ENCODE measurements around the gene TRPM3. TPM values are rescaled to one million over a fixed set of nuclear protein-coding genes. Genes with fewer than 3 reads are reported as not detected.

The TRPM3 gene
- total and polyA plus RNA-seq, 10 donors: 0.02 to 6.7 (median 1.6) TPM

DNA sequence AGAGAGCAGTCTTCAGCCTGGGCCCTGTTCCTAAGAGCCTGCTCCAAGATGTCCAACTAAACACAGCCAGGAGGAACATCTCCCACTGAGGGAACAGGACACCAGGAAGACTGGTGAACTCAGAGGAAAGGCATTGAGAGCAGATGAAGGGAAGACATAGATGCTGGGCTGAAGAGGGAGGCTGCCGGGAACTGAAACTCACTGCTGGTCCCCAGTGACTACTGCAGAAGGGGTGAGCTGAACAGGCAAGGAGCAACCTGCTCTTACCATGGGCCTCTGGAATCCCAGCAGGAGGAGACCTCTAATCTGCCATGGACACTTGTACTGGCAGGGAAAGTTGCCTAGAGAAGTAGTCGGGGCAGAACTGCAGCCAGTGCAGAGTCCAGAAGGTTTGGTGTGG is 95.7 kb downstream of the TRPM3 start:
- intact Hi-C loops (cut with DNase I; ENCODE audit: low total_unique reads): no loop called here
- WGBS, 5 donors: 64 to 90% (median 82%) methylated on average over 2 of the region's 2 CpGs

DNA sequence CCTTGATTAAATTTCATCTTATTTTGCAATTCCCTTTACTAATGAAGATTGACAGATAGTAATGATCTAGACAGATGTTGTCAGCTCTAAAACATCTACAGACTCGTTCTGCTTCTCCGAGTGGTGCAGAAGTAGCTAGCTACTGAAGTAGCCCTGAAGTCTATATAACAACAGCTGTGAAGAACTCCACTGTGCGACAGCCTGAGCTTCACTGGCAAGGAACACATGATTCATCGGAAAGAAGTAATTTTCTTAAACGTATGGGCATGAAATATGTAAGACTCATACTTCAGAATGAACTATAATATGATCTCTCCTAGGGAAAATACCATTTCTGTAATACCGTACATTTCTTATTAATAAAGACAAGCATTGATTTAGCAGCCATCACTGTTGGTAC is 96.2 kb downstream of the TRPM3 start:
- Histone ChIP-seq H3K9me3 (no peaks in the 10 kb centered on the region), H3K27me3 (replicated peaks in 1 of 7) (no peaks in the 10 kb centered on the region), H3K4me3 (no peak overlapping the region), H3K4me1 (no peaks in the 10 kb centered on the region), H3K27ac (no peak overlapping the region), H3K36me3 (no peaks in the 10 kb centered on the region)
- DNase-seq: no peak
- TF ChIP-seq, protein P1, sequence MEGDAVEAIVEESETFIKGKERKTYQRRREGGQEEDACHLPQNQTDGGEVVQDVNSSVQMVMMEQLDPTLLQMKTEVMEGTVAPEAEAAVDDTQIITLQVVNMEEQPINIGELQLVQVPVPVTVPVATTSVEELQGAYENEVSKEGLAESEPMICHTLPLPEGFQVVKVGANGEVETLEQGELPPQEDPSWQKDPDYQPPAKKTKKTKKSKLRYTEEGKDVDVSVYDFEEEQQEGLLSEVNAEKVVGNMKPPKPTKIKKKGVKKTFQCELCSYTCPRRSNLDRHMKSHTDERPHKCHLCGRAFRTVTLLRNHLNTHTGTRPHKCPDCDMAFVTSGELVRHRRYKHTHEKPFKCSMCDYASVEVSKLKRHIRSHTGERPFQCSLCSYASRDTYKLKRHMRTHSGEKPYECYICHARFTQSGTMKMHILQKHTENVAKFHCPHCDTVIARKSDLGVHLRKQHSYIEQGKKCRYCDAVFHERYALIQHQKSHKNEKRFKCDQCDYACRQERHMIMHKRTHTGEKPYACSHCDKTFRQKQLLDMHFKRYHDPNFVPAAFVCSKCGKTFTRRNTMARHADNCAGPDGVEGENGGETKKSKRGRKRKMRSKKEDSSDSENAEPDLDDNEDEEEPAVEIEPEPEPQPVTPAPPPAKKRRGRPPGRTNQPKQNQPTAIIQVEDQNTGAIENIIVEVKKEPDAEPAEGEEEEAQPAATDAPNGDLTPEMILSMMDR (IDR thresholded peaks at IDR 0.05 in 8 of 11, conservative IDR thresholded peaks at IDR 0.05 in 3 of 11): no peak
- TF ChIP-seq POLR2AphosphoS5 (IDR thresholded peaks at IDR 0.05) (no peak), POLR2A (IDR thresholded peaks at IDR 0.05) (no peak)
- WGBS, 5 donors: 75 to 84% (median 79%) methylated on average over 6 of the region's 6 CpGs
- intact Hi-C loops (cut with DNase I; ENCODE audit: low total_unique reads): no loop called here

More for the DNA sequence above, 95.7 kb downstream of the TRPM3 start:
- Histone ChIP-seq H3K4me3 (no peak overlapping the region), H3K4me1 (no peaks in the 10 kb centered on the region), H3K36me3 (no peaks in the 10 kb centered on the region), H3K27me3 (replicated peaks in 1 of 7) (no peaks in the 10 kb centered on the region), H3K9me3 (no peaks in the 10 kb centered on the region), H3K27ac (no peak overlapping the region)
- DNase-seq: no peak
- TF ChIP-seq POLR2AphosphoS5 (IDR thresholded peaks at IDR 0.05) (no peak), POLR2A (IDR thresholded peaks at IDR 0.05) (no peak)
- TF ChIP-seq, protein P1 (IDR thresholded peaks at IDR 0.05 in 8 of 11, conservative IDR thresholded peaks at IDR 0.05 in 3 of 11): no peak

DNA sequence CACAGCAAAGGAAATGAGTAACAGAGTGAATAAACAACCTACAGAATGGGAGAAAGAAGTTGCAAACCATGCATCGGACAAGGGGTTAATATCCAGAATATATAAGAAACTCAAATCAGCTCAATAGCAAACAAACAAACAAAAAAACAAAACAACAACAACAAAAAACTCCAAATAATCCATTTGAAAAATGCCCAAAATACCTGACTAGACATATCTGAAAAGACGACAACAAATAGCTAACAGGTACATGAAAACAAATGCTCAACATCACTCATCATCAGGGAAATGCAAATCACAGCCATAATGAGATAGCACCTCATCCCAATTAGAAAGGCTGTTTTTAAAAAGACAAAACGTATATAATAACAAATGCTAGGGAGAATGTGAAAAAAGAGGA is 111.2 kb downstream of the TRPM3 start:
- Histone ChIP-seq H3K27me3 (replicated peaks in 1 of 7) (no peaks in the 10 kb centered on the region), H3K36me3 (no peaks in the 10 kb centered on the region), H3K9me3 (peaks cover under 1 to 14% (median 12%) of the 10 kb centered on the region in 8 donors), H3K4me1 (no peaks in the 10 kb centered on the region), H3K4me3 (no peak overlapping the region), H3K27ac (no peak overlapping the region)
- no peak for DNase-seq
- no peak for TF ChIP-seq POLR2A (IDR thresholded peaks at IDR 0.05)
- TF ChIP-seq, protein P1 (IDR thresholded peaks at IDR 0.05 in 8 of 11, conservative IDR thresholded peaks at IDR 0.05 in 3 of 11): no peak
- TF ChIP-seq POLR2AphosphoS5 (IDR thresholded peaks at IDR 0.05): no peak
- intact Hi-C loops (cut with DNase I; ENCODE audit: low total_unique reads): no loop called here
- WGBS, 5 donors: 78 to 87% (median 80%) methylated on average over 3 of the region's 3 CpGs

DNA sequence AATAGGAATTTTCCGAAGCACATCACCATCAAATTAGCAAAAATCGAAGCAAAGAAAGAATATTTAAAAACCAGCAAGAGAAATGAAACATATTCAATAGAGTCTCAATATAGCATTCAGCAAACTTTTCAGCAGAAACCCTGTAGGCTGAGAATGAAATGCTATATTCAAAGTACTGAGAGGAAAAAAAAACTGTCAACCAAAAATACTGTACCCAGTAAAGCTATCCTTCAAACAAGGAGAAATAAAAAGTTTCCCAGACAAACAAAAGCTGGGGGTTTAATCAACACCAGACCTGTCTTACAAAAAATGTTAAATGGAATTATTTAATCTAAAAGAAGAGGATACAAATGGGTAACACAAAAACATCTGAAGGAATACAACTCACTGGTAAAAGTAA is 116.0 kb downstream of the TRPM3 start:
- Histone ChIP-seq H3K4me3 (no peak overlapping the region), H3K36me3 (no peaks in the 10 kb centered on the region), H3K27me3 (replicated peaks in 1 of 7) (no peaks in the 10 kb centered on the region), H3K27ac (no peak overlapping the region), H3K9me3 (peaks cover 6 to 30% (median 27%) of the 10 kb centered on the region in 8 donors), H3K4me1 (no peaks in the 10 kb centered on the region)
- 82 to 95% (median 92%) methylated on average over 2 of the region's 2 CpGs for WGBS, 5 donors
- TF ChIP-seq, protein P1 (IDR thresholded peaks at IDR 0.05 in 8 of 11, conservative IDR thresholded peaks at IDR 0.05 in 3 of 11): no peak
- TF ChIP-seq POLR2AphosphoS5 (IDR thresholded peaks at IDR 0.05) (no peak), POLR2A (IDR thresholded peaks at IDR 0.05) (no peak)
- intact Hi-C loops (cut with DNase I; ENCODE audit: low total_unique reads): no loop called here
- DNase-seq: no peak

All from spleen (tissue), 11 donors.